Measurements from ENCODE around the gene NUP85. TPM values are rescaled to one million over a fixed set of nuclear protein-coding genes. Genes with fewer than 3 reads are reported as not detected.
"Not testable (repeated sequence)": the region's sequence is repeated elsewhere in the genome, so short reads cannot be mapped to it uniquely, and the experiment has no call there.

NUP85 gene
- polyA plus RNA-seq, 3 donors: 66.4 to 82.0 (median 78.2) TPM

DNA sequence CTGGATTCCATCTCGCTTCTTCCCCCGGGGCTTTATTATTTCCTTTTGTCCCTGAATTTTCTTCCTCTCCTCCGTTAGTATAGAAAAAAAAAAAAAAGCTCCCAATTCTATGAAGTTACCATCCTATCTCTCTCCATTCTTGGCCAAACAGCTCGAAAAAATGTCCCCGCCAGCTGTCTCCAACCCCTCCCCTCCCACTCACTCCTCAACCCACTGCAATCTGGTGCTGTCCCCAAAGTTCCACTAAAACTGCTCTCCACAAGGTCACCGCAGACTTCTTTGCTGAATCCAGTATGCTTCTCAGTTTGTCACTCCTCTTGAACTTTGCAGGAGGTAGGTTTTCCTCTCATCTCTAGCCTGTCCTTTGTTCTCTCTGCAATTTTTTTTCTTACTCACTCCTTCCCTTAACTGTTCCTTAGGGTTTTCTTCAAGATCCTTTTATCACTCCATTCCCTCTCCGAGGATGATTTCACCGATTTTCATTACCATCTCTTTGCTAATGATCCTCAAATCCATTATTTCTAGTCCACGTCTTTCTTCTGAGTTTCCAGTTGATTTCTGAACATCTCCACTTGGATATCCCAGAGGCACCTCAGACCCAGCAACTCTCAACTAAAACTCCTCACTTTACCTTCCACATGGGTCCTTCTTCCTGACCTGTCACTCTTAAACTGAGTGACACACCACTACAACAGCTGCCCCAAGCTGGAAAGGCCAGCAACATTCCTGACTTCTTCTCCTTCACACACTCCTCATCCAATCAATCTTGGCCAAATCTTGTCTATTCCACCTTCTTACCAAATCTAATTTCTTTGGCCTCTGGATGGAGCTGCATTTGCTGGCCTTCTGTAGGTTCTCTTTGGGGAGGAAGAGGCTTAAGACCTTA, 21.2 kb upstream of the NUP85 start:
- no peak for DNase-seq

- no peak for DNase-seq
Observed at GRCh38 chr17:75188614-75189013, 16.9 kb upstream of the NUP85 start.

DNA sequence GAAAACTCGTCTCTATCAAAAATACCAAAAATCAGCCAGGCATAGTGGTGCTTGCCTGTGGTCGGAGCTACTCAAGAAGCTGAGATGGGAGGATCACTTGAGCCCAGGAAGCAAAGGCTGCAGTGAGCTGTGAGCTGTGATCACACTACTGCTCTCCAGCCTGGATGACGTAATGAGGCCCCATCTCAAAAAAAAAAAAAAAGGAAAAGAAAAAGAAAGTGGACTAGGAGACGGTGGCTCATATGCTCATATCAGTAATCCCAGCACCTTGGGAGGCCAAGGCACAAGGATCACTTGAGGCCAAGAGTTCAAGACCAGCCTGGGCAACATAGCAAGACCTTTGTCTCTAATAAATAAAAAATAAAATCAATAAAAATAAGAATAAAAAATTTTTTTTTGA, 13.9 kb upstream of the NUP85 start:
- DNase-seq: no peak

GRCh38 chr17:75194879-75195278, 10.6 kb upstream of the NUP85 start:
- DNase-seq: no peak

GRCh38 chr17:75199886-75200618, 5.4 kb upstream of the NUP85 start:
- DNase-seq: no peak

DNA sequence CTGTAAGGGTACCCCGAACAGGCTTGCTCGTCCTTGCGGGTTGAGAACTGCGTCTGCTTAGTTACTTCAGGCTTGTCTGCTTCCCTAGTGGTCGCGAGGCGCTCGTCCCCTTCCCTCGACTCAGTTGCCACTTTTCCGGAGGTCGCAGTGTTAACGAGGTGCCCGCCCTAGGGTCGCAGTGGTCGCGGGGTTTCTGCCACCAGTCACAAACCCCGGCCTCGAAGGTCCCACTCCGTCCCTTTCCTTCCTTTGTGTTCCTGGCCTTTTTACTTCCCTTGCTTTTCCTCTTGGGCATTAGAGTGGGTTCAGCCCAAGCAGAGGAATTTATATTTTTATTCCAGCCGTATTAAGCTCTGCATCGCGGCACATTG, 299 bp downstream of the NUP85 start:
- DNase-seq: no peak

DNA sequence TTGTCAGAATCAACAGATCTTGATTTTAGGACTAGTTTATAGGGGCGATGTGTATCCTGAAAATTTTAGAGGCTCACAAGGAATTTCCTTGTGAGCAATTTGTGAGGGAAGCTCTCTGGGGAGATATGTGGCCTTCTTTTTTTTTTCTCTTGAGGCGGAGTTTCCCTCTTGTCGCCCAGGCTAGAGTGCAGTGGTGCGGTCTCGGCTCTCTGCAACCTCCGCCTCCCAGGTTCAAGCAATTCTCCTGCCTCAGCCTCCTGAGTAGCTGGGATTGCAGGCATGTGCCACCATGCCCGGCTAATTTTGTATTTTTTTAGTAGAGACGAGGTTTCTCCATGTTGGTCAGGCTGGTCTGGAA, 1.6 kb downstream of the NUP85 start:
- not testable (repeated sequence) for DNase-seq

DNA sequence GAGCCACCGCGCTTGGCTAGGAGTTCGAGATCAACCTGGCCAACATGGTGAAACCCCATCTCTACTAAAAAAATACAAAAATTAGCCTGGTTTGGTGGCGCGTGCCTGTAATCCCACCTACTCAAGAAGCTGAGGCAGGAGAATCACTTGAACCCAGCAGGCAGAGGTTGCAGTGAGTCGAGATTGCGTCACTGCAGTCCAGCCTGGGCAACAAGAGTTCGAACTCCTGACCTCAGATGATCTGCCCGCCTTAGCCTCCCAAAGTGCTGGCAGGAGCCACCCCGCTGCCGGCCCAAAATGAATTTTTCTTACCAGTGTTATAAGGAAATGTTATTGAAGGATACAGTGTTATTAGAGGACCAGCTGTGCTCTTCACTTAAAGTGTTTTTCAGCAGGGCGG, 2.3 kb downstream of the NUP85 start:
- DNase-seq: no peak

- no peak for DNase-seq
Observed at GRCh38 chr17:75208161-75208560, 2.7 kb downstream of the NUP85 start.

DNA sequence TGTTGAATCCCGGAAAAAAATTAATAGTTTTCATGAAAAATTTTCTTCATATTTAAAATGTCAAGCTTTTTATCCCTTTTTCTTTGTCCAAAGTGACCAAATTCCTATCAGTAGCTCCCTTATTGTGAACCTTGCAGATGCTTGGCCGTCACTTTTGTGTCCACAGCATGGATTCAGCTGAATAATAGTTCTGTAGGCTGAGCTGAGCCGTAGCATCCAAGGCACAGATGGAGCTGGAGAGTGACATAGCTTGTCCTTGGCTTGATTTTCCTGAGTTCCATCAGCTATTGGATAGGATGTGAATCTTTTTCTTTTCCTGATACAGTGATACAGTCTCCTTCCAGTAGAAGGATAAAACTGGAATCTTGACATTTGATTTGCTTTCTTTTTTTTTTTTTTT, 3.6 kb downstream of the NUP85 start:
- no peak for DNase-seq

DNA sequence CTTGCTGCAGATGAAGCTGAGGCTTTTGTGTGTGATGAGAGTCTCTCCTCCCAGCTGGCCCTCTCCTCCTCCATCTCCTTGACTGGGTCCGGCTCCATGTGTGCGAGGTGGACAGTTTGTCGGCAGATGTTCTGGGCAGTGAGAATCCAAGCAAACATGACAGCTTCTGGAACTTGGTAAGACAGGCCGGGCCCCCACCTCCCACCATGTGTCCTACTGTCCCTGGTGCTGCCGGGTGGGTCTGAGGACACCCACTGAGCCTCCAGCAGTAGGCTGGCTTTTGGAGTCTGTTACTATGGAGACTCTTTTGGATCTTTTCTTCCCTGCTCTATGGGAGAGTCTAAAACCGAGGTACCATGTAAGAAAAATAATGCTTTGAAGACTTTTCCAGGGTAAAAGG, 12.7 kb downstream of the NUP85 start:
- DNase-seq: no peak

DNA sequence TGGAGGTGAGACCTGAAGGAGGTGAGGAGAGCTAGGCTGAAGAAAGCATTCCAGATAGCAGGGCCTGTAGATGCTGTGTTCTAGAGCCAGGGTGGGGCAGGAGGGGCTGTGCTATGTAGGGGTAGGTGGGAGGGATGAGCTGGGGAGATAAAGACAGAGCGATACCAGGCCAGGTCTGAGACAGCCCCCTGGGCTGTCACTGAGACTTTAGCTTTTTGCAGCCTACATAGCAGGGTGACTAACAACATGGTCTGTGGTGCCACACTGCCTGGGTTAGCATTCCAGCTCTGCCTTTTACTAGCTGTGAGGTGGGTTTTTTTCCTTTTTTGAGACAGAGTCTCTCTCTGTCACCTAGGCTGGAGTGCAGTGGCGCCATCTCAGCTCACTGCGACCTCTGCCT, 14.3 kb downstream of the NUP85 start:
- no peak for DNase-seq

DNA sequence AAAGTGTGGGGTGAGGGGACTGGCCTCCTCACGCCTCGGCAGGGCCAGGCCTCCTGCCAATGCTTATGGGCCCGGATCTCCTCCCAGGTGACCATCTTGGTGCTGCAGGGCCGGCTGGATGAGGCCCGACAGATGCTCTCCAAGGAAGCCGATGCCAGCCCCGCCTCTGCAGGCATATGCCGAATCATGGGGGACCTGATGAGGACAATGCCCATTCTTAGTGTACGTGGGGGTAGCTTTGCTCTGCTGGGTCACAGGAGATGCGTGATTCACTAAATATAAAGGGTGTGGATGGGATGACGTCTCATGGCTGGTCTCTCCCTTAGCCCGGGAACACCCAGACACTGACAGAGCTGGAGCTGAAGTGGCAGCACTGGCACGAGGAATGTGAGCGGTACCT, 19.5 kb downstream of the NUP85 start:
- no peak for DNase-seq

DNA sequence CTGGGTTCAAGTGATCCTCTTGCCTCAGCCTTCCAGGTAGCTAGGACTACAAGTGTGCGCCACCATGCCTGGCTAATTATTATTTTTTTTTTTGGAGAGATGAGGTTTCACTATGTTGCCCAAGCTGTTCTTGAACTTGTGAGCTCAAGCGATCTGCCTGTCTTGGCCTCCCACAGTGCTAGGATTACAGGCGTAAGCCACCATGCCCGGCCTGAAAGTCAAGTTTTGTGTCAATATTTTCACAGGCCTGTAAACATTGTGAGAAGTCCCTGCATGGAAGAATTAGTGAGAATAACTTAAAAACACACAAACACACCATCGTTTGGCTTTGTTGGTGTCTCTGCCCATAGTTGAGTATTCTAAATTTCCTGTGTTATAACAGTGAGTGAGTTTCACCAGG, 22.2 kb downstream of the NUP85 start:
- DNase-seq: no peak

GRCh38 chr17:75228305-75228704, 22.8 kb downstream of the NUP85 start:
- no peak for DNase-seq

- no peak for DNase-seq
Observed at GRCh38 chr17:75228847-75229246, 23.4 kb downstream of the NUP85 start.

- DNase-seq: no peak
Observed at GRCh38 chr17:75231071-75231470, 25.6 kb downstream of the NUP85 start.

GRCh38 chr17:75231741-75232464, 26.4 kb downstream of the NUP85 start:
- DNase-seq: no peak

DNA sequence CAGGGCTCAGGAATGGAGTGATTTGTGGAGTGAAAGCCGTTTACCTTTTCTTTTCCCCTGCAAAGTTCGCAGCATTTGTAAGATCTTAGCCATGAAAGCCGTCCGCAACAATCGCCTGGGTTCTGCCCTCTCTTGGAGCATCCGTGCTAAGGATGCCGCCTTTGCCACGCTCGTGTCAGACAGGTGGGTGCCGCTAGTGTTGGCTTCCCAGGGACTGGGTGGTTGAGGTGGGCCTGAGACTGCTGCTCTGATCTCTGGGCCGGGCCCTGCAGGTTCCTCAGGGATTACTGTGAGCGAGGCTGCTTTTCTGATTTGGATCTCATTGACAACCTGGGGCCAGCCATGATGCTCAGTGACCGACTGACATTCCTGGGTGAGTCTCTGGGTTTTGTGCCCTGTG, 27.3 kb downstream of the NUP85 start:
- DNase-seq: no peak

DNA sequence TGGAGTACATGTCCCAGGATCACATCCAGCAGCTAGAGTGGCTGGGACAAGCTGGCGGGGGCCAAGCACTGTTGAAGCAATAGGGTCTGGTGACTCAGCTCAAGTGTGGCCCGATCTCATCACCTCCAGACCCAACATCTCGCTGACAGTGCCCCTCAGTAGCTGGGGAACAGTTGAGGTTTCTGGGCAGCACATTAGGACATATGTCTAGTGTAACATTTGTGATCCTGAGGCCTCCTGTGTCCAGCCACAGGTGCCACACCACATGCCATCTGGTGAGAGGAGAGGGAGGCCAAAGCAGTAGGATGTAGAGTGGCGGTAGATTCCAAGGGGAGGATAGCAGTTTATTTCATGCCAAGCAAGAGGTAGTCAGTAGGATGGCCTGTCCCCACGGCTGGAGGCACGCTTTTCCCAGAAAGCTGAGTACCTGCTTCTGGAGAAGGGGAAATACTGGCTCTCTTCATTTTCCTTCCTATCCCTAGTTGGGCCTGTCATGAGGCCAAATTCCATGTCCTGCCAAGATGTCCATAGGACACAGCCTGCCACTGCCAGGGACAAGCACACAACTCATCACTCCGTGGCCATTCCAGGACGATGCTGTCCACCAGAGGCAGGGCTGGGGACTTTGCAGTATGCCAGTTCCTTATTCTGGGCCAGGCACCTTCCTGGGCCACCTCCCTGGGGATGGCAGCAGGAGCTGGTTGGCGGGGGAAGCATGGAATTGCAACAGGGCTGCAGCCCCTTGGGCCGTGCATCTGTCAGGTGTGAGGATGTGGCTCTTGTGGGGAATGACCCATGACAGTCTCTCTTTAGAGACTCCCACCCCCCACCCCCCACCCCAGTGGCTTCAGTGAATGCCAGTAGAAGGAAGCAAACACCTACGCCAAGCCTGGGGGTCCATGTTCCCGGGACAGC, 31.9 kb downstream of the NUP85 start:
- DNase-seq: no peak

DNA sequence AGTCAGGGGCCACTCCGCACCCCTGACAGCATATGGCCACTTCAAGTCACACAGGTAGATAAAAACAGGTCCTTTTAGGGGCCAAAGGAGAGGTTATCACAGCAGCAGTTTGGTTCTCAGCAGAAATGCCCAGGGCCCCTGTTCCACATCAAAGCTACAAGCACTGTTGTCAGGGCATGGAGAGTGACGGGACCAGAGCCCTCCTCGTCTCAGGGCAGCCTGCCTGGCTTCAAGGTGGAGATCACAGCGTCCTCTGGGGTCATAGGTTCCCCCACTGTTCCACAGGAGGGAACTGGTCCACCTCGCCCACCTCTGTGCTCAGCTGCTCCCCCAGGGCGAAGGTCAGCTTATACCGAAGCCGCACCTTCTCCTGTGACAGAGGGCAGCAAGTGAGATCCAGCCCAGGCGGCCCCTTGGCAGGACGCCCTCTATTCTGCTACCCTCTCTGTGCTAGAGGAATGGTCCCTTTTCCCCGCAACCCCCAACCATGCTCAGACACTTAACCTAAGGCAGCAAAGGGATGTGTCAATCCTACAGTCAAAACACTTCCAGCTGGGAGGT, 32.6 kb downstream of the NUP85 start:
- no peak for DNase-seq

All from renal pelvis (tissue), 4 donors.